NCI-H1417 treated with DMSO at 0.1 percent for 48 hours (cell line): ENCODE results near the gene TEX29.

Experiments
- DNase-seq: peaks from one replicate; lab custom pipeline; 2025; lab: John Stamatoyannopoulos, UW

TEX29 gene

GRCh38 chr13:111370147-111370546, 49.7 kb downstream of the TEX29 start:
- no peak for DNase-seq

DNA sequence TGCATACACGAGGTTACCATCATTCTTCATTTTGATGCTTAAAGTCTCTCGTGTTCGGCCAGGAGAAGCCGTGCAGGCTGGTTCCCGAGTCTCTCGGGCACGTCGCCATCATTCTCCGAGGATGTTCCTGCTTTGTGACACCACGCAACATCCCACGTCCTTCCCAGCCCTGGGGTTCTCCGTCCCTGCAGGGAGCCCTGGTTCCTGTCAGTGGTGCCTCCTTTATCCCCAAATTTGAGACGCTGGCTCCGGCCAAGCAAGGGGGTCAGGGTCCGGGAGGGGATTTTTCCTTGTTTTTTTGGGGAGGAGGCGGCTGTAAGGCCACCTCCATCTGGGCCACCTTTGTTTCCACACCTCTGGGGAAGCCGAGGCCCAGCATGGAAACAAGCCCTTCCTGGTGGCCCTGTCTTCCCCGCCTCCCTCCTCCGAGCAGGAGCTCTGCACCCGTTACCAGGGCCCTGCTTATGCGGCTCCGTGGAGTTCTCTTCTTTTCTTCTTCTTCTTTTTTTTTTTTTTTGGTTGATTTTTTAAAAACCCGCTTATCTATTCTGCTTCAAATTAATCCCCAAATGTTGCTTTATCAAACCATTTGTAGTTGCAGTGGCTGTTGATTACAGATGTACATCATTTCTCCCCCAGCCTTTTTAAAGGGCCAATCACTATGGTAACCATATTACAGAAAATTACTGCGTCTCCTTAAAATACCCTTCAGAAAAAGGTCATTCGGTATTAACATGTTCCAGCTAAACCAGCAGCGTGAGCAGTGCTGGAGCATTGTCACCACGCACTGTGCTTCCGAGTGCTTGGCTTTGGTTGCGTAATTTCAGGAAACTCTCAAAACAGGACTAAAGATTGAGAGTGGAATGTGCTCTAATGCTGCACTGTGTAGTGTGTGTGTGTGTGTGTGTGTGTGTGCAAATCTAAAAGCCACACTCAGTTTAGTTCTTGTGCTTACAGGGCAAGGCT, 50.4 kb downstream of the TEX29 start:
- no peak for DNase-seq

- DNase-seq: no peak
Observed at GRCh38 chr13:111371720-111372119, 51.3 kb downstream of the TEX29 start.

GRCh38 chr13:111372651-111373425, 52.4 kb downstream of the TEX29 start:
- no peak for DNase-seq

DNA sequence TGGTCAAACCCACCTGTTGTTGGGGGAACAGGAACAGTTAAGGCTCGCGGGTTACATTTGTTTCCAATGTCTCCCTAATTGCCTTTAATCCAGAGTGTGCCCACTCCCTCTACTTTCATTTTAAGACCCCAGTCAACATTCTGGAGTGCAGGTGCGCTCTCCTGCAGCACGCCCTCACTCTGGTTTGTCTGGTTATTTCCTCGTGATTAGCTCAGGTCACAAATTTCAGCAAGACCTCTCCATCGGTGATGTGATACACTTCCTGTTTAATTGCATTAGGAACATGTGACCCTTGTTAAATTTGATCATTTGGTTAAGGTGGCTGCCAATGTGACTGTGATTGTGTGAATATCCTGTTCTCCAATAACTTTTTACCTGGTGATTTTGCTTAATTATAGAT, 53.0 kb downstream of the TEX29 start:
- DNase-seq: no peak

DNA sequence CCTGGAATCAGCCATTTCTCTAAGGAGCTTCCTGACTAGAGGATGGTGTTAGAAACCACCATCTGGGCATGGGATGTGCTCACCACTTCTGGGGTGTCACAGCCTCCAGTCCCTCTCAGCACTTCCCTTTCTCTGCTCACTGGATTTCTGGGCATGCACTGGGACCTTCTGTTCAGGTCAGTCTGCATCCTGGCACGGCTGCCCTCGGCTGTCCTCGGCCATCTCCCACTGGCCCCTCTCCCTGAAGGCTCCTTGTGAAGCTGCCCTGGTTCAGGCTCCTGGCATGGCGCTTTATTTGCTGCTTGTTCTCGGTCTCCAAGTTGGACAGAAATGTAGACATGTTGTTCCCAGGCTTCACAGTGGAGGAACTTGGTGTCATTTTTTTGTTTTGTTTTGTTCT, 60.0 kb downstream of the TEX29 start:
- DNase-seq: no peak

GRCh38 chr13:111382411-111382810, 62.0 kb downstream of the TEX29 start:
- DNase-seq: no peak

DNA sequence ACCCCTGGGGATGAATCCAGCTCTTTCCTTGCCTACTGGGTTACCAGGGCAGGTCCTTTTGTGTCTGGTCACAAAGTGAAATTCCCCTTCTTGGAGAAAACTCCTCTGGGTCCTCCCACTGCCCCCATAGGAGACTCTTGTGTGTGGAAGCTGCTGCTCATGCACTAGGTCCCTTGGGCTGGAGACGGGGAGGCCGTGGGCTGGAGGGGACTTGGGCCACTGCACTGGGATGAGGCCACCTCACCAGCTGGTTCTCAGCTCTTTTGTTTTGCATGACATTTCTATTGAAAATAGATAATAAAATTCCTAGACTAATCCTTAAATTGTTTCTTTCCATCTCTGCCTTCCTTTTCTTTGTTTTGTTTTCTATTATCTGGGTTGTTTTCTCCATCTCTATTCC, 62.4 kb downstream of the TEX29 start:
- DNase-seq: no peak

DNA sequence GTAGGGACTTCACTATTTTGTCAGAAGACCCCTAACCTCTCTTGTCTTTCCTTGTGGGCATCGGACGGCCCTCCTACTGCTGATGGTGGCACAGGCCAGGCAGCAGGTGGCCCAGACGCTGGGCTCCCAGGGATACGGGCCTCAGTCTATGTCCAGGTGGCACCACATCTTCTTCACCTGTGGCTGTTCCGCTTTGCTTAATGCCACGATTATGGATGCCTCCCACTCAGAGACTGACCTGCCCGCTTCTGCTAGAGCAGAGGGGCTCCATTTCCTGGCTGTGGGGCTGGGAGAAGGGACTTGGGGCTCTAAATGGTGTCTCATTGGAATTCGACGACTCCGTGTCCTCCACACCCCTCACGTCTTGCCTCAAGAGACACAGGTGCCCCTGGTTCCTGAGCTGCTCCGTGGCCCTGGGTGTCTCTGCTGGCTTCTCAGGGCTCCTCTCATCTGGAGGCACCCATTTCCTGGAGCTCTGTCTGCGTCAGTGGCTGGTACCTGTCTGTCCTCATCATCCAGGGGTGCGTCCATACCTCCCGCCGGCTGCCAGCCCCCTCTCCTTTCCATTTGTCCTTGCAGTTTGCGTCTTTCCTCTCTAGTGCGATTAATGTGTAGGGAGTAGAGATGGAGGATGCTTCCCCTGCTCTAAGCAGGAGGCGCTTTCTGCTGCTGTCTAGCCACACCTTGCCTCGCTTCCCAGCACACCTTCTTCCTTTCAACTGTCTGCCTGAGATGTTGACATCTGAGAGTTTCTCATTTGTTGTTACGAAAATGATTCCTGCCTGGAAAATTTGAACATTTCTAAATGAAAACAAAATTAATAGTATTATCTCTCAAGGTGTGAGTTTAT, 63.4 kb downstream of the TEX29 start:
- no peak for DNase-seq

- DNase-seq: no peak
Observed at GRCh38 chr13:111384441-111385182, 64.2 kb downstream of the TEX29 start.

- peak; percentile 60 for DNase-seq
Observed at GRCh38 chr13:111385183-111385857, 64.9 kb downstream of the TEX29 start.

DNA sequence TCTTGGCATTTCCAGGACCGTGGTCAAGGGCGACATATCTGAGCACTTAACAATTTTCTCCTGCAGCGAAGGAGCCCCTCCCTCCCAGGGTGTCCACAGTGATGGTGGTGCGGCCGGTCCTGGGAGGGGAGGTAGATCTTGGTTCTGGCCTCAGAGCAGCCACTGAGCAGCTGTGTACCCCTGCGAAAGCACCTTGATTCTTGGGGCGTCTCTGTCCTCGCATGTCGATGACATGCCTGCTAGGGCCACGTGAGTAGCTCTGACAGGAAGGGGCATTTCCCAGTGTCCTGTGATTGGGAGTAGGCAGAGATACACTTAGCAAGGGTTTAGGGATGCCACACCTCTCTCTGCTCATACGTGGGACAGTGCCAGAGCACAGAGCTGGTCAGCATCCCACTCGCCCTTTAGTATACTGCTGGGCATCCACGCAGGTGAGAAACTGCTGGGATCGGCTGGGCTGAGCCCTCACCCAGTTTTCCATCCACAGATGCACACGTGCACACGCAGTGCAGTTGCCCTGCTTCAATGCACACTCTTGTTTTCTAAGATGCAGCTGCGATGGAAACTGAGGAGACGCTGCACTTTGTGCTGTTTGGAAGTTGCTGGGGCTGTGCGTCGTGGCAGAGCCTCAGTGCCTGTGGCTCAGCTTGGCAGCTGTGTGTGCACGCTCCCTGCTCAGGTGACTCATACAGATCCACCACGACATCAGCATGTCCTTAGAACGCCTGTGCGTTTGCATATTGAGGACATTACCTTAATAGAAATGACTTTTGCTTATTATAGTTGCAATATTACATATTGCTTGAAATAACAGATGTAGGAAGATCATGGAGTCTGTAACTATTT, 66.8 kb downstream of the TEX29 start:
- DNase-seq: no peak

- no peak for DNase-seq
Observed at GRCh38 chr13:111387945-111388600, 67.6 kb downstream of the TEX29 start.

GRCh38 chr13:111388851-111389500, 68.5 kb downstream of the TEX29 start:
- no peak for DNase-seq

DNA sequence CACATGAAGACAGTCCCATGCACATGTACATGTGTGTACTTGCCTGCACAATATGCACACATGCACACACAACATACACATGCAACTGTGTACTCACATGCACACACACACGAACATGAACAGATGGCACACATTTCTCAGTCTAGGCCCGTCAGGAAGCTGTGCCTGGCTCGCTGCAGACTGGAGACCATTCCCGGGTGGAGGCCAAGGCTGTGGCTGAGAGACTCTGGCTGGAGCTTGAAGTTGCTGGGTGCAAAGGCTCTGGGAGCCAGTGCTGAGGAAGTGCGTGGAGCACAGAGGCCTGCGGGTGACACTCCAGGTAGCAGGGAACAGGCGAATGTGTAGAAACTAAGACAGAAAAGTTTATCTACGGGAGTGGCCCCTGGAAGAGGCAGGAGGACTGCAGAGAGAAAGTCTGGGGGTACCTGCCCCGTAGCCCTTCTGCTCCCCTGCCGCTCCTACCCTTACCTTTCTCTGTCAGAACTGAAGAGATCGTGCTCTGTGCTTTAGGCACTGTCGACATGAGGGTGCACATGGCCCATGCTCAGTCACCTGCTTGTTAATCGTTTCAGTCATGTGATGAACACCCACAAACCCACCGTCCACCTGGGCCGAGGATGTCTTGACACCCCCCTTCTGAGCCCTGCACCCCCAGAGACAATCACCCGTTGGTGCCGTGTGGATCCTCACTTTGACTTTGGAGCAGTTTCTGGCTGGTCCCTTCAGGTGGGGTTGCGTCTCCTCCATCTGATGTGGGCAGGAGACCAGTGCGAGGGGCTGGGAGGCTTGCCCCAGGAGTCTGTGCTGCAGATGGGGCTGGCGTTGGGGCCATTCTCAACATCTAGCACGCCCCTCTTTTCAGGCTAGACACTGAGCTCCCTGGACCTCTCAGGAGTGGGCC, 69.4 kb downstream of the TEX29 start:
- no peak for DNase-seq

- DNase-seq: no peak
Observed at GRCh38 chr13:111390522-111391270, 70.3 kb downstream of the TEX29 start.

DNA sequence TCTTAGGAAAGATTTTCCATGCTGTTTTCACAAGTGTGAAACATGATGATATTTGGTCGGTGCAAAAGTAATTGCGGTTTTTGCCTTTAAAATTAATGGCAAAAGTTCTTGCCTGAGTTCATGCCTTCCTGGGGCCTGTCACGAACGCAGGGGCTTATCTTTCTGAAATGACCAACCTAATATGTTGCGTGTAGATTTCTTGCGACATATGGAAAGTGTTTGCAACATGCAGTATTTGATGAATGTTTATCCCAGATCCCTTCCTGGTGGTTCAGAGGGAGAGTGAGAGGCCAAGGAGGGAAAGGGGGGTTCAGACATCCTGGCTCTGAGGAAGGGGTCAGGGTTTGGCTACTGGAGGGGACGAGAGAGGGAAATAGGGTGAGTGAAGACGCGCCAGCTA, 72.0 kb downstream of the TEX29 start:
- DNase-seq: no peak
